ENCODE data around the gene FOSL2.

DNA sequence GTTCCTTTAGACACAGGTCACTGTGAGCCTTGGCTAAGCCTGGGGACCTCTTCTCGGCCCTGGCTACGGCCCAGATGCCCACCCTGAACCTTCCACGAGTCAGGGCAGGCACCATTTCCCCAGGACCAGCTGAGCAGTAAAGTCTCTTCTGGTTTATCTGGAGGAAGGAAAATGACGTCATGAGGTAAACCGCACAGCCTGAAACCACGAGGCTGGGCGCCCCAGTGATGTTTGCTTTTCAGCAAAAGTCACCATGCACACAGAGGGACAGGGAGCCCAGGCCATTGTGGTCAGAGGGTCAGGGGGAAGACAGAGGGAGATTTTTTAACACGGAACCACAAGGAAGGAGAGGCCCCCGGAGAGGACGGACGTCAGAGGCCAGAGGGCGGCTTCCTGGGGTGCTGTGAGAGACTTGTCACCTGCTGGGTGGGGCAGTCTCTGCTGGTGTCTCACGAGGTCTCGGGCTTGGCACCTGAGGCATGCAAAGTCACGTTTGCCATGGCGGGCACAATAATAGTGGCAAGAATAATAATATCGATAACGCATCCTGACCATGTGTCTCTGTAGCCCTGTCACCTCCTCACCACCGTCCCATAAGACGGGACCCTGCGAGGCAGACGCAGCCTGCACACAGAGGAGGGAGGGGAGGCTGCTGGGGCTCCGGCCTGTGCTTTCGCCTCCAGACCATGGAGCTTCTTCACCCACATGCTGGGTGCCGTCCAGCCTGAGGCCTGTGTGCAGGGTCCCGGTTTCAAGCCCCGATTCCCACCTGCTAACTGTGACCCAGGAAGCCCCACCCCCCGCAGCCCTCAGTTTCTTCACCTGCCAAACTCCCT lies 33.2 kb upstream of the FOSL2 start:
- no peak for TF ChIP-seq POLR2A (IDR thresholded peaks at IDR 0.05)
- TF ChIP-seq, protein P1, sequence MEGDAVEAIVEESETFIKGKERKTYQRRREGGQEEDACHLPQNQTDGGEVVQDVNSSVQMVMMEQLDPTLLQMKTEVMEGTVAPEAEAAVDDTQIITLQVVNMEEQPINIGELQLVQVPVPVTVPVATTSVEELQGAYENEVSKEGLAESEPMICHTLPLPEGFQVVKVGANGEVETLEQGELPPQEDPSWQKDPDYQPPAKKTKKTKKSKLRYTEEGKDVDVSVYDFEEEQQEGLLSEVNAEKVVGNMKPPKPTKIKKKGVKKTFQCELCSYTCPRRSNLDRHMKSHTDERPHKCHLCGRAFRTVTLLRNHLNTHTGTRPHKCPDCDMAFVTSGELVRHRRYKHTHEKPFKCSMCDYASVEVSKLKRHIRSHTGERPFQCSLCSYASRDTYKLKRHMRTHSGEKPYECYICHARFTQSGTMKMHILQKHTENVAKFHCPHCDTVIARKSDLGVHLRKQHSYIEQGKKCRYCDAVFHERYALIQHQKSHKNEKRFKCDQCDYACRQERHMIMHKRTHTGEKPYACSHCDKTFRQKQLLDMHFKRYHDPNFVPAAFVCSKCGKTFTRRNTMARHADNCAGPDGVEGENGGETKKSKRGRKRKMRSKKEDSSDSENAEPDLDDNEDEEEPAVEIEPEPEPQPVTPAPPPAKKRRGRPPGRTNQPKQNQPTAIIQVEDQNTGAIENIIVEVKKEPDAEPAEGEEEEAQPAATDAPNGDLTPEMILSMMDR (IDR thresholded peaks at IDR 0.05), result no peak
